ENCODE results near the gene SLC12A7.

The SLC12A7 gene

GRCh38 chr5:1124205-1125029 is 12.6 kb upstream of the SLC12A7 start:
- DNase-seq: no peak

DNA sequence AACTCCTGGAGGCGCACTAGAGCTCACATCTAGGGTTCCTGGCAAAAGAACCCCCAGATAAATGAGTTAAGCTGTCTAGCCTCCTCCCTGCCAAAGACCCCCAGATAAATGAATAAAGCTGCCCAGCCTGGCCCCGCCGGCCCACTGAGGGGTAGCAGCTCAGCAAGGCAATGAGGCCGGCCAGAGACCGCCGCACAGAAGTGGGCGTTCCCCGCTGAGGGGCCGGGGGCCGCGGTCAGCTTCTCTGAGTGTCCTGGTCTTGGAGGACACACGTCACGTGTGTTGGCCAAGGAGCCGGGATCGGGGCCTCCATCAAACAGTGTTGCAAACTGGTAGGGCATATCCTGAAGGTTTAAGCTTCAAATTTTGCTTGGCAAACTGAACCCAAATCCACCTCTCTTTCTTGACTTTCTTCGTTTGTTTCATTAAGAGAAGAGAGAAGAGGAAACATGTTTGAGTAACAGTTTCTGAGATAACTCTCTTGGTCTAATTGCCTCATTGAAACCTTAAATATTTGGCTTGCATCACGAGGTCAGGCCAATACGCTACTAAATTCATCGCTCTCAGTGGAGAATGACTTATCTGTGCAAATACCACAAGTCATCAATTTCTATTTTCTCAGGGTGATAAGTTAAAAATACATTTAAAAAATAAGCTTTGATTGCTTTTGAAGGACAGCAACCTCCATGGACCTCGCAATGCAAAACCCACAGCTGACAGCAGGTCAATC is 11.7 kb upstream of the SLC12A7 start:
- DNase-seq: no peak

GRCh38 chr5:1122511-1123294 is 10.8 kb upstream of the SLC12A7 start:
- no peak for DNase-seq

GRCh38 chr5:1121891-1122290 is 10.0 kb upstream of the SLC12A7 start:
- no peak for DNase-seq

DNA sequence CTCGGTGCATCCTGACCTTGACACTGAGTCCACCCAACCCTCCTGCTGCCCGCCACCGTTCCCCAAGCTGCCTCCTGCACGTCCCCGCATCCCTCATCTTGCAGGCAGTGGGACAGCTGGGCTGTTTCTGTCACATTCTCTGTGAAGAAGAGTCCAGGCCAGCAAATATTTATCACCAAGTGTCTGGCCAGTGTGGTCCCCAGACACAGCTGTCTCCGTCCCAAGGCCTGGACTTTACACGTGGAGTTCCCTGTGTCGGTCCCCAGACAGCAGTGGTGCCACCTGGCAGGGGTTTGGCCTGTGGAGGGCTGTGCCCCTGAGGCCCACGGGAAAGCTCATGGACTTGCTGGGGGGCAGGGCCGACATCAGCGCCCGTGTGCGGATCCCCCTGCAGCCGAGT is 9.2 kb upstream of the SLC12A7 start:
- DNase-seq: no peak

DNA sequence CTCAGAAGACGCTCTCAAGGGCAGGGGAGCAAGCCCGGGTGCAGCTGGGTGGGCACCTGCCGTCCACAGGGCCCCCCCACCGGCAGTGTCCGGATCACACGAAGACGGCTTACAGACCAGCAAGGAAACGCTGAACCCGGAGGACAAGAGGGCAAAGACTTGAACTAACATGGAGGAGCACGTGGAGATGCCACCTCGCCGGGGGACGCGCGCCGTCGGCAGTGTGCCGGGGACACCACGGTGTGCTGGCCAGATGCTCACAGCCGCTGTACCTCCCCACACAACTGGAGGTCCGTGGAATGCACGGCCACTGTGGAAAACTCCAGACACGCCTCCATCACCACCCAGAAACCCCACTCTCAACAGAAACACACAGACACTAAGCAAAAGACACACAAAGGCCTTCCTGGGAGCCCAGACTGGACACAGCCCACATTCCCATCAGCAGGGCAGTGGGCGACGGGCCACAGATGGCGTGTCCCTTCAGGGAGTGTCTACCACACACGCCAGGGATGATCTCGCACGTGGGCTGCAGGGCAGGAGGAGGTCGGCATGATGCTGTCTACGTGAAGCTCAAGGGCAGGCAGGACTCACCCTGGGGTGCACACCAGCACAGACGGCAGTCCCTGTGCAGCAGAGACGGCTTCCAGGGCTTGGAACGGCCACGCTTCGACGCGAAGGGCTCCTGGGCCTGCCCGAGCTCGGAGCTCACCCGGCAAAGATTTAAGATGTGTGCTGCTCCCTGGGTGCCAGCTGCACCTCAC is 8.6 kb upstream of the SLC12A7 start:
- no peak for DNase-seq

DNA sequence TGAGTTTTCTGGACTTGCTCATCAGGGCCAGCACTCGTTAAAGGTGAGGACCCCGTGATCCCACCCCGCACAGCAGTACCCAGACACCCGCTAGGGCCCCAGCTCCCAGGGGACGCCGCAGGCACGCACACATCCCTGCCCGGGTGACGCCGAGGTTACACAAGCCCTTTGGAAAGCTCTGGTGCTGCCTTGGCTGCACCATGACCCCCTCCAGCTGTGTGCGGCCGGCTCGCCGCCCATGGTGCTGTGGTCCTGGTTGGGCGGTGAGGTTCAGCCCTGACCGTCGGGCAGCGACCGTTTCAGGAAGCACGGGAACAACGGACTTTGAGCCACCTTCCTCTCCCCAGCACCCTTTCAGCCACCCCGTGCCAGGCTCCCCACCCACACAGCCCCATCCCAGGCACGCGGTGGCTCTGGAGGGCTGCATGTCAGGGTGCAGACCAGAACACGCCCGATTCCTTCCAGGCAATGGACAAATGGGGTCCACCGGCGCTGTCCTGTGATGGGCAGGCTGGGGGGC is 7.5 kb upstream of the SLC12A7 start:
- no peak for DNase-seq

DNA sequence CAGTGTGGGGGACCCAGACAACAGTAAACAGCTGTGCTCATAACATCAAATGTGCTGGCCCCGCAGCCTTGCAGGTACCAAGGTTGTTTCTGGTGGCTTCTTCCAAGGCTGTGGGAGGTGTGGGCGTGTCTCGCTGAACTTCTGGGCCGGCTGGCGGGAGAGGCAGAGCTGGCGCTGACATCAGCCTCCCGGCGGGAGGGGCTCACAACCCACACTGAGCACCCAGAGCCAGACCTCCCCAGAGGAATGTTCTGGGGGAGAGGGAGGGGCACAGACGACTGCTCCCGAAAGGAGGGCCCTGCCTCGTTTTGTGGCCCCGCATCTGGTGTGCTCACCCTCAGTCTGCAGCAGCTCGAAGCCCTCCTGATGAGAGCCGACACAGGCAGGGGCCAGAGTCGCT is 6.9 kb upstream of the SLC12A7 start:
- DNase-seq: no peak

GRCh38 chr5:1118231-1118698 is 6.4 kb upstream of the SLC12A7 start:
- DNase-seq: no peak

- no peak for DNase-seq
These were observed 5.1 kb upstream of the SLC12A7 start for GRCh38 chr5:1116977-1117376.

- DNase-seq: no peak
These were observed 4.4 kb upstream of the SLC12A7 start for GRCh38 chr5:1116109-1116740.

DNA sequence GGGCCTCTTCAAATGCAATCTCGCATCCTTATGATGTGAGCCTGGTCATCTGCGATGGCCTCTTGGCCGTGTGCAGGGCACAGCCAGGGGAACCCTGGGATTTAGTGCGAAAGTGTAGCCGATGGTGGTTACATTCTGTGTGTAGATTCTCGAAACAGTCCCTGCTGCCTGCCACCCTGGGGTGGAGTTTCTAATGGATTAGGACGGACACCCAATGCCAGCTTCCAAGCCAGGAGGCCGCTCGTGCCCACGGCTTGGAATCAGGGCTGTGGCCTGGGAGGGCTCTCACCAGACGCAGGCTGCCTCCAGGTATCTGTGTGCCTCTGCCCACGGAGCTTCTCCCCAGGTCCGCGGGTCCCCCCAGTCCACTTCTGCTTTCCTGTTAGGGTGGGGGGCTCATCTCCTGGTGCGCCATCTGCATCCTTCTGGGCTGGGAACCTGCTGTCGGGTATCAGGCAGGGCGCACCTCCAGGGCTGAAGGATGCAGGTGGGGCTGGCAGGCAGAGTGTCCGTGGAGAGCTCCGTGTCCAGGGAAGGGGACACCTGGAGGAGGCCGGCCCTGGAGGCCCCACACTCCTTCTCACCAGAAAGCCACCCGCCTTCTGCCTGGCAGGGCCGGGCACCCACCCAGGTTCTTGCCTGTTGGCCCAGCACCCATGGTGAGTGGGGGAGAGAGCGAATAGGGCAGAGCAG is 3.4 kb upstream of the SLC12A7 start:
- no peak for DNase-seq

- no peak for DNase-seq
These were observed 2.1 kb upstream of the SLC12A7 start for GRCh38 chr5:1113805-1114586.

- DNase-seq: no peak
These were observed 1.4 kb upstream of the SLC12A7 start for GRCh38 chr5:1113332-1113690.

DNA sequence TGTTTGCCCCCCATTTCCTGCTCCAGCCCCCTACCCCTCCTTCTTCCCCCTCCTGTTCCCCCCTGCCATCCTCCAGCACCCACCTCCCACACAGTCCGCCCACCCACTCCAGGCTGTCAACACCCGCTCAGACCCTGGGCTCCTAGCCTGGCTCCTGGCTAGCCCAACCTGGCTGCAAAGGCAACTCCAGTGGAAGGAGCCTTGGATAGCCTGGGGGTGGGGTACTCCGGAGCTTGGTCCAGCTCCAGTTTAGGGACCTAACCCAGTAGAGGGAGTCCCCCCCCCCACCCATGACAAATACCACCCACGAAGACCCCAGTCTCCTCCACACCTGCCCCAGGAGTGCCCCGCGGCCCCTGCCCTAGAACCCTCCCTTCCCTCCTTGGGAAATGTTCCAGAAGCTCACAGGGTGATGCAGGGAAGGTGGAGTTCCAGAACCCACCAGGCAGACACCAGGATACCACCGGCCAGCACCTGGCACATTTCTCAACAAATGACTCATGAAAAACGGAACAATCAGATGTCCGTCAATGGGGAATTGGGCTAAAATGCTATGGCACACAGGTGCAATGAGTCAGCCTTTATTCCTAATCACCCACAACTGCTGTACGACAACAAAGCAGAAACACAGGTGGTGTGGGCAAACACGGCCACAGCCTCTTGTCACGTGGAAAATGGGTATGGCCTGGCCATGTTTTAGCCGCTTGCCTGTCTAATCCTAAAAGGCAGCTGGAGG is 901 bp upstream of the SLC12A7 start:
- no peak for DNase-seq

- DNase-seq: peak; percentile 36 to 51
These were observed 579 bp downstream of the SLC12A7 start for GRCh38 chr5:1111241-1111726.

- DNase-seq: peak; percentile 49 to 53
These were observed 1.3 kb downstream of the SLC12A7 start for GRCh38 chr5:1110307-1111240.

DNA sequence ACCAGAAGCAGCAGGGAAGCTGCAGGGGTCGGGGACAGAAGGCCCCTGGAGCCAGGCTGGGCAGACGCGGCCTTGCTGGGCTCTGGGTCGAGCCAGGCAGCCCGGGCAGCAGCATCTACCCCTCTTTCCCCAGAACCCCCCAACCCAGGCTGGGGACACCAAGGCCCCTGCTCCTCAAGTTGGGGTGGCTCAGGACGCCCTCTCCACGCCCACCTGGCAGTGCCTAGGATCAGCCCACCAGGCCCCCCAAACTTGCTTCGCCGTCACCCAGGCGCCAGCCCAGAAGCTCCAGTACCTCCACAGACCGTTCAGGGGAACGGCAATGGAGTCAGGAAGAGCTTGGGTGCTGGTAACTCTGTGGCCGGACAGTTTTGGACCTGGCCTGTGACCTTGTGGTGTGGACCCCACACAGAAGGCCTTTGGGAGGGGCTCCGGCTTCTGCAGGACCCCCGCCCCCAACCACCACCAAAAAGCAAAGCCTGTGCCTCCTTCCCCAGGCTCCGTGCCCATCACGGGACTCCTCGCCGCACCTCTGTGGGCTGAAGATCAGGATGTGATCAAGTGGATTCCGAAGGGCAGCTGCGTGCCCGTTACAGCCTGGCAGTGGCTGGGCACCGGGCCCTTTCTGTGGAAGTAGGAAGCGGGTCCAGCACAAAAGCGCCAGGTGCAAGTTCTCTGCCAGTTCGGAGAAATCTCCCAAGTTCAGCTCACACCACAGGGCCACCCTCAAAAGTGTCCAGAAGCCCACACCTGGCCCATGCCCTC is 2.1 kb downstream of the SLC12A7 start:
- DNase-seq: no peak

All from activated T-cell treated with anti-CD3 and anti-CD28 coated beads, Interleukin-2, amount 50 U/mL, for 48 hours (primary cell).